PC-3 (cell line): ENCODE results near the gene CSNK1A1. TPM values are rescaled to one million over a fixed set of nuclear protein-coding genes. Genes with fewer than 3 reads are reported as not detected.

ENCODE experiments used
- ATAC-seq: fragments of 200-7000 bp; cut with Tn5 transposase; 2 replicates; pipeline ENCODE4 v1.9.1; 2020; ENCODE audit warnings: mild to moderate bottlenecking, moderate library complexity
- BruUV-seq: library from RNA; stranded (reverse); fragments of 400-500 nt; replicated peaks from 2 replicates; lab custom pipeline; 2021; lab: Mats Ljungman, UMichigan
- CTCF ChIA-PET: fragments of 300-600 bp; sonication (Branson Sonifier 250); formaldehyde crosslinking; loops from one replicate; lab custom pipeline; 2022; ENCODE audit warnings: antibody characterized with exemption; lab: Charles Lee
- POLR2A ChIA-PET: fragments of 300-600 bp; sonication (Branson Sonifier 250); formaldehyde crosslinking; loops from one replicate; lab custom pipeline; 2022; ENCODE audit warnings: antibody characterized with exemption; ENCODE audit not compliant: unreplicated experiment; lab: Charles Lee
- DNase-seq: peaks from one replicate; pipeline ENCODE4 v3.0.0-alpha.2; 2015
- H2AFZ ChIP-seq: fragments of 300-600 bp; sonication (generic); 2 replicates; pipeline ENCODE4 v1.6.0; 2016; ENCODE audit warnings: antibody characterized with exemption, low read length
- H3F3A ChIP-seq: fragments of 300-600 bp; sonication (generic); one replicate; pipeline ENCODE4 v1.6.0; 2017; ENCODE audit warnings: antibody characterized with exemption, low read length, control low read depth, mild to moderate bottlenecking; ENCODE audit not compliant: unreplicated experiment
- H3K27ac ChIP-seq: fragments of 300-600 bp; sonication (generic); 2 replicates; pipeline ENCODE4 v1.5.1; 2016; ENCODE audit warnings: mild to moderate bottlenecking, low read length
- H3K27me3 ChIP-seq: fragments of 300-600 bp; sonication (generic); 2 replicates; pipeline ENCODE4 v1.6.1; 2016; ENCODE audit warnings: low read length, mixed read lengths
- H3K36me3 ChIP-seq: fragments of 300-600 bp; sonication (generic); 2 replicates; pipeline ENCODE4 v1.6.1; 2016; ENCODE audit warnings: low read depth, mixed run types, low read length, mixed read lengths
- H3K4me1 ChIP-seq: fragments of 300-600 bp; sonication (generic); 2 replicates; pipeline ENCODE4 v1.5.1; 2016; ENCODE audit warnings: low read length; ENCODE audit not compliant: insufficient read depth
- H3K4me2 ChIP-seq: fragments of 300-600 bp; sonication (generic); 2 replicates; pipeline ENCODE4 v1.6.0; 2016; ENCODE audit warnings: low read length
- H3K4me3 ChIP-seq: fragments of 300-600 bp; sonication (generic); 2 replicates; pipeline ENCODE4 v1.5.1; 2016; ENCODE audit warnings: mild to moderate bottlenecking, low read length, mixed read lengths
- H3K79me2 ChIP-seq: fragments of 300-600 bp; sonication (generic); 2 replicates; pipeline ENCODE4 v1.6.1; 2017; ENCODE audit warnings: low read length, mixed read lengths
- H3K9ac ChIP-seq: fragments of 300-600 bp; sonication (generic); 2 replicates; pipeline ENCODE4 v1.6.0; 2016; ENCODE audit warnings: mild to moderate bottlenecking, low read length
- H3K9me2 ChIP-seq: fragments of 300-600 bp; sonication (generic); replicated peaks from 2 replicates; pipeline ENCODE4 v1.6.1; 2016; ENCODE audit warnings: mixed run types, low read length, mixed read lengths
- H3K9me3 ChIP-seq: fragments of 300-600 bp; sonication (generic); 2 replicates; pipeline ENCODE4 v1.6.1; 2016; ENCODE audit warnings: low read length, mixed read lengths
- H4K20me1 ChIP-seq: fragments of 300-600 bp; sonication (generic); 2 replicates; pipeline ENCODE4 v1.6.1; 2016; ENCODE audit warnings: low read length, mixed read lengths
- CTCF ChIP-seq: fragments of 300-600 bp; sonication (generic); conservative IDR thresholded peaks from 2 replicates; pipeline ENCODE4 v1.5.1; 2017; ENCODE audit warnings: antibody characterized with exemption, low read depth, mild to moderate bottlenecking, low read length
- EZH2 ChIP-seq: fragments of 300-600 bp; sonication (generic); IDR thresholded peaks from one replicate; pipeline ENCODE4 v1.6.1; 2017; ENCODE audit warnings: antibody characterized with exemption, mild to moderate bottlenecking, low read length; ENCODE audit not compliant: unreplicated experiment
- EZH2phosphoT487 ChIP-seq: fragments of 300-600 bp; sonication (generic); IDR thresholded peaks from 2 replicates; pipeline ENCODE4 v1.6.1; 2018; ENCODE audit warnings: mild to moderate bottlenecking, antibody characterized with exemption, low read length, borderline replicate concordance
- intact Hi-C: fragments of 100-400 bp; cut with micrococcal nuclease; formaldehyde crosslinking; loops from 2 replicates; pipeline ENCODE4 v1.9.0; 2023
- total RNA-seq: library from RNA; depleted of rRNA; stranded (reverse); fragments of >200 nt; gene quantifications from 2 replicates; pipeline ENCODE4 v1.2.3, GENCODE V29; 2014

Gene CSNK1A1
- total RNA-seq, 1 experiment from 2014 or later, result 586 TPM

- CTCF ChIA-PET, result interaction anchor here (1.5 kb wide), 1 partner anchor 53 kb away, joined by 5 read pairs; no protein-coding TSS in a partner anchor
- Histone ChIP-seq H3K9me2 (no peaks in the 10 kb centered on the region), H3K27me3 (no peaks in the 10 kb centered on the region), H4K20me1 (no peaks in the 10 kb centered on the region), H2AFZ (no peak overlapping the region), H3K79me2 (peaks cover 31% of the 10 kb centered on the region), H3K4me3 (peak overlapping the region; percentile 12; the same call in 1 of the 2 replicates), H3F3A (peaks cover 26% of the 10 kb centered on the region), H3K9me3 (no peaks in the 10 kb centered on the region), H3K9ac (peak overlapping the region; percentile 28), H3K27ac (peak overlapping the region; percentile 75), H3K4me2 (peak overlapping the region; percentile 54), H3K4me1 (peaks cover 91% of the 10 kb centered on the region), H3K36me3 (peaks cover 43% of the 10 kb centered on the region)
- TF ChIP-seq CTCF (no peak), EZH2 (no peak), EZH2phosphoT487 (no peak)
- no peak for ATAC-seq
- DNase-seq, result peak; percentile 81
- intact Hi-C loops, result no loop called here
- no TSS peak for BruUV-seq
- POLR2A ChIA-PET, result interaction anchor here (0.6 to 0.7 kb wide), 3 partner anchors 52 to 67 kb away, joined by 4 to 7 read pairs (median 5); no protein-coding TSS in a partner anchor
These were observed 57.9 kb downstream of the CSNK1A1 start for GRCh38 chr5:149493316-149493715.

GRCh38 chr5:149492781-149493180 is 58.5 kb downstream of the CSNK1A1 start:
- no peak for DNase-seq
- no peak overlapping the region for H3K9ac ChIP-seq
- intact Hi-C loops, result no loop called here
- peaks cover 28% of the 10 kb centered on the region for H3K79me2 ChIP-seq
- no peaks in the 10 kb centered on the region for H3K9me3 ChIP-seq
- no TSS peak for BruUV-seq
- no peak overlapping the region for H3K4me2 ChIP-seq
- H2AFZ ChIP-seq, result no peak overlapping the region
- TF ChIP-seq EZH2phosphoT487, result no peak
- no peak for TF ChIP-seq EZH2
- no peak for TF ChIP-seq CTCF
- peaks cover 39% of the 10 kb centered on the region for H3K36me3 ChIP-seq
- no peak for ATAC-seq
- POLR2A ChIA-PET, result no interaction called here
- no peaks in the 10 kb centered on the region for H3K9me2 ChIP-seq
- peaks cover 91% of the 10 kb centered on the region for H3K4me1 ChIP-seq
- peaks cover 26% of the 10 kb centered on the region for H3F3A ChIP-seq
- H4K20me1 ChIP-seq, result no peaks in the 10 kb centered on the region
- H3K27me3 ChIP-seq, result no peaks in the 10 kb centered on the region
- CTCF ChIA-PET, result no interaction called here
- peak overlapping the region; percentile 75 for H3K27ac ChIP-seq
- no peak overlapping the region for H3K4me3 ChIP-seq
